HepG2 (cell line): ENCODE results near the gene HNRNPF. TPM values are rescaled to one million over a fixed set of nuclear protein-coding genes. Genes with fewer than 3 reads are reported as not detected.

Source experiments
- FOXP1 ChIP-seq, 2 experiments: fragments of 450-650 bp in 1 of 2; IDR thresholded peaks; 2 replicates each; pipeline ENCODE4 v1.6.1; 2017 to 2018; ENCODE audit warnings: antibody characterized with exemption in 1 of 2
- HOXA7 ChIP-seq: sonication (generic); formaldehyde crosslinking; IDR thresholded peaks from 2 replicates; pipeline ENCODE4 v1.8.1; 2022; ENCODE audit warnings: mild to moderate bottlenecking, missing genetic modification reagents, moderate library complexity
- IKZF4 ChIP-seq: sonication (generic); formaldehyde crosslinking; IDR thresholded peaks from 2 replicates; pipeline ENCODE4 v1.5.1; 2020; ENCODE audit warnings: borderline replicate concordance, mild to moderate bottlenecking, low read depth, missing genetic modification reagents; ENCODE audit errors: not compliant biosample characterization
- KMT2A ChIP-seq: sonication (generic); formaldehyde crosslinking; IDR thresholded peaks from 2 replicates; pipeline ENCODE4 v1.4.0; 2020; ENCODE audit warnings: missing genetic modification reagents
- LCORL ChIP-seq, 2 experiments: fragments of 450-650 bp in 1 of 2; sonication (generic) in 1 of 2; formaldehyde crosslinking in 1 of 2; IDR thresholded peaks; 2 replicates each; pipeline versions ENCODE4 v1.5.0 to v1.6.1; 2017 to 2020; ENCODE audit warnings: antibody characterized with exemption in 1 of 2, missing genetic modification reagents in 1 of 2
- PAWR ChIP-seq: sonication (generic); formaldehyde crosslinking; IDR thresholded peaks from 2 replicates; pipeline ENCODE4 v1.4.0; 2020; ENCODE audit warnings: missing genetic modification reagents, mild to moderate bottlenecking, borderline replicate concordance
- RFXANK ChIP-seq: IDR thresholded peaks from 2 replicates; pipeline ENCODE4 v1.6.1; 2016
- RXRB ChIP-seq: IDR thresholded peaks from 2 replicates; pipeline ENCODE4 v1.6.1; 2016; ENCODE audit warnings: borderline replicate concordance, missing genetic modification reagents, missing compliant biosample characterization
- SETDB1 ChIP-seq: sonication (generic); formaldehyde crosslinking; IDR thresholded peaks from 2 replicates; pipeline ENCODE4 v1.5.1; 2020; ENCODE audit warnings: missing genetic modification reagents, mild to moderate bottlenecking, borderline replicate concordance
- STAT5B ChIP-seq: sonication (generic); formaldehyde crosslinking; IDR thresholded peaks from 2 replicates; pipeline ENCODE4 v1.4.0; 2020; ENCODE audit warnings: missing genetic modification reagents
- TARDBP ChIP-seq: sonication (generic); formaldehyde crosslinking; IDR thresholded peaks from 2 replicates; pipeline ENCODE4 v1.8.0; 2022; ENCODE audit warnings: mild to moderate bottlenecking, missing genetic modification reagents
- ZNF260 ChIP-seq: sonication (generic); formaldehyde crosslinking; IDR thresholded peaks from 2 replicates; pipeline ENCODE4 v1.4.0; 2020; ENCODE audit warnings: missing genetic modification reagents, low read depth, mild to moderate bottlenecking, borderline replicate concordance
- ZNF660 ChIP-seq: sonication (generic); formaldehyde crosslinking; IDR thresholded peaks from 2 replicates; pipeline ENCODE4 v1.5.1; 2020; ENCODE audit warnings: mild to moderate bottlenecking, low read depth, missing genetic modification reagents, borderline replicate concordance
- ZNF883 ChIP-seq: sonication (generic); formaldehyde crosslinking; IDR thresholded peaks from 2 replicates; pipeline ENCODE4 v1.5.1; 2020; ENCODE audit warnings: mild to moderate bottlenecking, missing genetic modification reagents; ENCODE audit errors: not compliant biosample characterization
- ZSCAN9 ChIP-seq: IDR thresholded peaks from 2 replicates; pipeline ENCODE4 v1.6.1; 2016; ENCODE audit warnings: borderline replicate concordance
- polyA plus RNA-seq, 8 experiments: library from polyadenylated mRNA; depleted of rRNA in 3 of 8; stranded (reverse) in 7 of 8; unstranded in 1 of 8; fragments of >200 nt; fragmentation: Illumina TruSeq in 4 of 8; extraction: Trizol in 4 of 8; gene quantifications; 2 replicates each; pipeline versions ENCODE4 v1.2.1 to v1.2.3, GENCODE V29; 2011 to 2016; ENCODE audit warnings: low read depth in 4 of 8, missing spikeins in 1 of 8, mixed read lengths in 1 of 8; ENCODE audit not compliant: insufficient read depth in 1 of 8
- total RNA-seq, 5 experiments: library from RNA; depleted of rRNA; stranded (reverse); fragments of >200 nt; fragmentation: Illumina TruSeq; extraction: Trizol; gene quantifications; 2 replicates each; pipeline ENCODE4 v1.2.3, GENCODE V29; 2016; ENCODE audit warnings: low read depth in 1 of 5
- TF ChIP-seq, protein P1 (sequence below): IDR thresholded peaks from 2 replicates; pipeline ENCODE4 v1.6.1; 2016; ENCODE audit warnings: mild to moderate bottlenecking
- TF ChIP-seq, protein P2 (sequence below): IDR thresholded peaks from 2 replicates; pipeline ENCODE4 v1.6.1; 2012; ENCODE audit warnings: inconsistent platforms
- TF ChIP-seq, protein P3 (sequence below): sonication (generic); formaldehyde crosslinking; IDR thresholded peaks from 2 replicates; pipeline ENCODE4 v1.4.0; 2020; ENCODE audit warnings: missing genetic modification reagents
- TF ChIP-seq, protein P4 (sequence below): IDR thresholded peaks from 2 replicates; pipeline ENCODE4 v1.6.1; 2018; ENCODE audit warnings: missing genetic modification reagents, mild to moderate bottlenecking, missing compliant biosample characterization
- TF ChIP-seq, protein P5 (sequence below): sonication (generic); formaldehyde crosslinking; IDR thresholded peaks from 2 replicates; pipeline ENCODE4 v1.5.1; 2020; ENCODE audit warnings: mild to moderate bottlenecking, missing genetic modification reagents, moderate library complexity

The HNRNPF gene
- total and polyA plus RNA-seq, 2 of the 13 experiments (the other 11 are each of a cell fraction or from before 2014, with no cell fraction given) = 166 to 308 TPM

DNA sequence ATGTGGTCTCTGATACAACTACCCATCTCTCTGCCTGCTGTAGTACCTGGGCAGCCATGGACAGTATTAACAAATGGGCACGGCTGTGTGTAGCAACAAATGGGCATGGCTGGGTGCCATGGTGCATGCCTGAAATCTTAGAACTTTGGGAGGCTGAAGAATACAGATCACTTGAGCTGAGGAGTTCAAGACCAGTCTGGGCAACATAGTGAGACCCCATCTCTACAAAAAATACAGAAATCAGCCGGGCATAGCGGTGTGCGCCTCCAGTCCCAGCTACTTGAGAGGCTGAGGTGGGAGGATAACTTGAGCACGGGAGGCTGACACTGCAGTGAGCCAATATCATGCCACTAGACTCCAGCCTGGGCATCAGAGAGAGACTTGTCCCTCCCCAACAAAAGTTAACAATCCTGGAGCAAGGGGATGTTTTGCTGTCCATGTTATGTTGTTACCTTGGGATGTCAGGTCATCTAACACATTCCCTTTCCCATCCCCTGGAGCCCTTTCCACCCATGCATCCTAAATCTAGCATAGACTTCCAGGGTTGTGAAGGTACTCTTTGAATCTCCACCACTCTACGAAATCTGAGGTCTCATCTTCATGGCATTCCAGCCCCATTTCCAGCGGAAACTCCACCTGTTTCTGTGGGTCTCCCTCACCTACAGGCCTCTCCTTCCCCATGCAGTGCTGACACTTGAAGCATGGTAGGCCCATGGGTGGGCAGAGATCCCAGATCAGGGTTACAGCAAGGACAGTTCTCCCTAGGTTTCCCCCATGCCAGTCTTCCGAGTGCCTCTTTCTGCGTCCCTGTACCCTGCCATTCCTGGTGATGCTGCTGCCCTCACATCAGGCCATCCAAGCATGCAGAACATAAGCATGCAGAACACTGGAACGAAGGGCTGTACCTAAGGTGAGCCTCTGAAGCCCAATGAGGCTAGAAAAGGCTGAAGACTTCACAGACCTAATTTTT, 24.4 kb downstream of the HNRNPF start (continued):
- TF ChIP-seq STAT5B (CRISPR knock-in tag) (no peak), PAWR (CRISPR knock-in tag) (no peak), HOXA7 (CRISPR knock-in tag) (no peak), RXRB (CRISPR knock-in tag) (0 out of 2 replicates have a peak, but pooled peaks have one; percentile 11), ZSCAN9 (CRISPR knock-in tag) (no peak), ZNF883 (no peak), KMT2A (CRISPR knock-in tag) (no peak), RFXANK (CRISPR knock-in tag) (no peak), IKZF4 (CRISPR knock-in tag) (no peak), SETDB1 (CRISPR knock-in tag) (no peak), LCORL (IDR thresholded peaks at IDR 0.05) (no peak), LCORL (CRISPR knock-in tag; IDR thresholded peaks at IDR 0.05) (no peak), FOXP1 (IDR thresholded peaks at IDR 0.05) (no peak), FOXP1 (CRISPR knock-in tag; IDR thresholded peaks at IDR 0.05) (no peak), ZNF260 (CRISPR knock-in tag) (no peak), ZNF660 (CRISPR knock-in tag) (no peak), TARDBP (0 out of 2 replicates have a peak, but pooled peaks have one; percentile 45)
- TF ChIP-seq, protein P1, sequence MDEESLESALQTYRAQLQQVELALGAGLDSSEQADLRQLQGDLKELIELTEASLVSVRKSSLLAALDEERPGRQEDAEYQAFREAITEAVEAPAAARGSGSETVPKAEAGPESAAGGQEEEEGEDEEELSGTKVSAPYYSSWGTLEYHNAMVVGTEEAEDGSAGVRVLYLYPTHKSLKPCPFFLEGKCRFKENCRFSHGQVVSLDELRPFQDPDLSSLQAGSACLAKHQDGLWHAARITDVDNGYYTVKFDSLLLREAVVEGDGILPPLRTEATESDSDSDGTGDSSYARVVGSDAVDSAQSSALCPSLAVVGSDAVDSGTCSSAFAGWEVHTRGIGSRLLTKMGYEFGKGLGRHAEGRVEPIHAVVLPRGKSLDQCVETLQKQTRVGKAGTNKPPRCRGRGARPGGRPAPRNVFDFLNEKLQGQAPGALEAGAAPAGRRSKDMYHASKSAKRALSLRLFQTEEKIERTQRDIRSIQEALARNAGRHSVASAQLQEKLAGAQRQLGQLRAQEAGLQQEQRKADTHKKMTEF (CRISPR knock-in tag) = no peak
- TF ChIP-seq, protein P2, sequence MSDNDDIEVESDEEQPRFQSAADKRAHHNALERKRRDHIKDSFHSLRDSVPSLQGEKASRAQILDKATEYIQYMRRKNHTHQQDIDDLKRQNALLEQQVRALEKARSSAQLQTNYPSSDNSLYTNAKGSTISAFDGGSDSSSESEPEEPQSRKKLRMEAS = 0 out of 2 replicates have a peak, but pooled peaks have one; percentile 17
- TF ChIP-seq, protein P3, sequence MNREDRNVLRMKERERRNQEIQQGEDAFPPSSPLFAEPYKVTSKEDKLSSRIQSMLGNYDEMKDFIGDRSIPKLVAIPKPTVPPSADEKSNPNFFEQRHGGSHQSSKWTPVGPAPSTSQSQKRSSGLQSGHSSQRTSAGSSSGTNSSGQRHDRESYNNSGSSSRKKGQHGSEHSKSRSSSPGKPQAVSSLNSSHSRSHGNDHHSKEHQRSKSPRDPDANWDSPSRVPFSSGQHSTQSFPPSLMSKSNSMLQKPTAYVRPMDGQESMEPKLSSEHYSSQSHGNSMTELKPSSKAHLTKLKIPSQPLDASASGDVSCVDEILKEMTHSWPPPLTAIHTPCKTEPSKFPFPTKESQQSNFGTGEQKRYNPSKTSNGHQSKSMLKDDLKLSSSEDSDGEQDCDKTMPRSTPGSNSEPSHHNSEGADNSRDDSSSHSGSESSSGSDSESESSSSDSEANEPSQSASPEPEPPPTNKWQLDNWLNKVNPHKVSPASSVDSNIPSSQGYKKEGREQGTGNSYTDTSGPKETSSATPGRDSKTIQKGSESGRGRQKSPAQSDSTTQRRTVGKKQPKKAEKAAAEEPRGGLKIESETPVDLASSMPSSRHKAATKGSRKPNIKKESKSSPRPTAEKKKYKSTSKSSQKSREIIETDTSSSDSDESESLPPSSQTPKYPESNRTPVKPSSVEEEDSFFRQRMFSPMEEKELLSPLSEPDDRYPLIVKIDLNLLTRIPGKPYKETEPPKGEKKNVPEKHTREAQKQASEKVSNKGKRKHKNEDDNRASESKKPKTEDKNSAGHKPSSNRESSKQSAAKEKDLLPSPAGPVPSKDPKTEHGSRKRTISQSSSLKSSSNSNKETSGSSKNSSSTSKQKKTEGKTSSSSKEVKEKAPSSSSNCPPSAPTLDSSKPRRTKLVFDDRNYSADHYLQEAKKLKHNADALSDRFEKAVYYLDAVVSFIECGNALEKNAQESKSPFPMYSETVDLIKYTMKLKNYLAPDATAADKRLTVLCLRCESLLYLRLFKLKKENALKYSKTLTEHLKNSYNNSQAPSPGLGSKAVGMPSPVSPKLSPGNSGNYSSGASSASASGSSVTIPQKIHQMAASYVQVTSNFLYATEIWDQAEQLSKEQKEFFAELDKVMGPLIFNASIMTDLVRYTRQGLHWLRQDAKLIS (CRISPR knock-in tag) = 0 out of 2 replicates have a peak, but pooled peaks have one; percentile 30
- TF ChIP-seq, protein P4, sequence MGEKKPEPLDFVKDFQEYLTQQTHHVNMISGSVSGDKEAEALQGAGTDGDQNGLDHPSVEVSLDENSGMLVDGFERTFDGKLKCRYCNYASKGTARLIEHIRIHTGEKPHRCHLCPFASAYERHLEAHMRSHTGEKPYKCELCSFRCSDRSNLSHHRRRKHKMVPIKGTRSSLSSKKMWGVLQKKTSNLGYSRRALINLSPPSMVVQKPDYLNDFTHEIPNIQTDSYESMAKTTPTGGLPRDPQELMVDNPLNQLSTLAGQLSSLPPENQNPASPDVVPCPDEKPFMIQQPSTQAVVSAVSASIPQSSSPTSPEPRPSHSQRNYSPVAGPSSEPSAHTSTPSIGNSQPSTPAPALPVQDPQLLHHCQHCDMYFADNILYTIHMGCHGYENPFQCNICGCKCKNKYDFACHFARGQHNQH = 0 out of 2 replicates have a peak, but pooled peaks have one; percentile 16
- TF ChIP-seq, protein P5, sequence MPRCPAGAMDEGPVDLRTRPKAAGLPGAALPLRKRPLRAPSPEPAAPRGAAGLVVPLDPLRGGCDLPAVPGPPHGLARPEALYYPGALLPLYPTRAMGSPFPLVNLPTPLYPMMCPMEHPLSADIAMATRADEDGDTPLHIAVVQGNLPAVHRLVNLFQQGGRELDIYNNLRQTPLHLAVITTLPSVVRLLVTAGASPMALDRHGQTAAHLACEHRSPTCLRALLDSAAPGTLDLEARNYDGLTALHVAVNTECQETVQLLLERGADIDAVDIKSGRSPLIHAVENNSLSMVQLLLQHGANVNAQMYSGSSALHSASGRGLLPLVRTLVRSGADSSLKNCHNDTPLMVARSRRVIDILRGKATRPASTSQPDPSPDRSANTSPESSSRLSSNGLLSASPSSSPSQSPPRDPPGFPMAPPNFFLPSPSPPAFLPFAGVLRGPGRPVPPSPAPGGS = no peak
